Measurements from ENCODE around the gene HDAC11.
"Not testable (repeated sequence)": the region's sequence is repeated elsewhere in the genome, so short reads cannot be mapped to it uniquely, and the experiment has no call there.

The HDAC11 gene

DNA sequence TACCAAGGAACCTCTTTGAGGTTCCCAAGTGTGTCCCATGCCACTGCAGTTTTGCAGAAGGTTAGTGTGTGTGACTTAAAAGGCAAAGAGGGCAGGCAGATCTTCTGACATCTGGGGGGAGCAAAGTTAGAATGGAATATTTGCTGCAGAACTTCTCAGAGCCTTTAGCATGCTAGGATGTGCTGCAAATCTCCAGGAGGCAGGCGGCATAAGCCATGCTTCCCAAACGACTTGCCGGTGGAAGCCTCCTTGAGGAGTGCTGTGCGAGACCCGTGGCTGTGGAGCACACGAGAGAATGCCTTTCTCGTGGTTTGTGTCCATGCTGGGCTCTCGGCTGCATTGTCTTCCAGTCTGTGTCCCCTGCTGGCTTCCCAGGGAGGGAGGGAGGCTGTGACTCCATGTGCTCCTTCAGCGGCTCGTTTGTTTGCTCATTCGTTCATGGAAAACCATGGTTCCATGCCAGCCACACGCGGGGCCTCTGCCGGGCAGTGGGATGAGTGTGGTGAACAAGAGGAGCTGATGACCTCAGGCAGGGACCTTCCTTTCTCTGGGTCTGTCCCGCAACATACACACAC, 13.8 kb downstream of the HDAC11 start:
- no peak for DNase-seq

DNA sequence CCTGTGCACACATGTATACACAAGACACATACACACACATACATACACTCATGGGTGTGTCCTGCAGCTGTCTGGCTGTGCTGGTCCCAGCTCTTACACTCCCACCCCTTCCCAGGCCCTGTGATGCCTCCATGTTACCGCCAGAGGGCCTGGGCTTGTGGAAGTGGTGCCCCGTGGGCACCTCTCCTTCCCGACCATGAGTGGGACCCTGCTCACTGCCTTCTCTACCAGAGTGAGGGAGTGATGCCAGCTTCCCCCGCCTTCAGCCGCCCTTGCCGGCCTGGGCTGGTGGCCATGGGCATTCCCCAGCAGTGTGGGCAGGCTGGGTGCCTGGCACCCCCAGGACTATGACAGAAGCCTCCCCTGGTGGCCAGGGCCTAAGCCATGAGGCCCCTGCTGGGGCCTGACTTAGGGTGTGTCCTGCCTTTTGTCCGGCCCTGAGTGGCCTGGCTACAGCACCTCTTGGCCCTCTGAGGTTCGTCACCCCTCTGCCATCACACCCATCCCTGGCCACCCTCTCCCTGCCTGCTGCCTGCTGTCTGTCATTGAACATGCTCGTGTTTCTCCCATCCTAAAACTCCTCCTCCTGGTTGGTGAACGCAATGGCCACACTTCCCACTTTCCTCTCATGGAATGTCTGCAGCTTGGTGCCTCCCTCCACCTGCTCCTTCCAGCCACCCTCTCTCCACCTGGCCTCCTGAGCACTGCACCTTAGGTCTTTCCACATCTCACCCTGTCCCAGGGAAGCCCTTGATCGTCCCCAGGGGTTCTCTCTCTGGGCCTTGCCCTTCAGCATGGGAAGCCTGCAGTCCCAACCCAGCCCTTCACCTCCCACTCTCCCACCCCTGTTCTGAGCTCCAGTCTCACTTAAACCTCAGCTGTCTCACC, 14.6 kb downstream of the HDAC11 start:
- no peak for DNase-seq

DNA sequence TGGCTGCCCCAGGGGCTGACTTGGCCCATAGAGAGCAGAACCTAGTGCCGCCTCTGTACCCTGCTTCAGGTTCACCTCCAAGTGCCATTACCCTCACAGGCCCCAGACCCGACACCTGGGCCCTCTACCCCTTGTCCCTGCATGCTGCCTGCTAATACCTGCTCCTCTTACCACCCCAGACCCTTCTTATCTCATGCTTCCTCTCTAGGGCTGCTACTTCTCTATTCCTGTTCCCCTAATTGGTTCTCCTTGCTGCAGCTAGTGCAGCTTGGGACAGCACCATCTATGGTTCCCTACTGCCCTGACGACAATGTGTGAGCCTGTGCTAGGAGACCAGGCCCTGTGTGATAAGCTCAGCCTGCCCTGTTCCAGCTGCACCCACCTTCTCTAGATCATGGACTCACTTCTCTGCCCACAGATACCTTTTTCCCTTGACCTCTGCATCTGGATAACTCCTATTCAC, 15.3 kb downstream of the HDAC11 start:
- DNase-seq, result no peak

DNA sequence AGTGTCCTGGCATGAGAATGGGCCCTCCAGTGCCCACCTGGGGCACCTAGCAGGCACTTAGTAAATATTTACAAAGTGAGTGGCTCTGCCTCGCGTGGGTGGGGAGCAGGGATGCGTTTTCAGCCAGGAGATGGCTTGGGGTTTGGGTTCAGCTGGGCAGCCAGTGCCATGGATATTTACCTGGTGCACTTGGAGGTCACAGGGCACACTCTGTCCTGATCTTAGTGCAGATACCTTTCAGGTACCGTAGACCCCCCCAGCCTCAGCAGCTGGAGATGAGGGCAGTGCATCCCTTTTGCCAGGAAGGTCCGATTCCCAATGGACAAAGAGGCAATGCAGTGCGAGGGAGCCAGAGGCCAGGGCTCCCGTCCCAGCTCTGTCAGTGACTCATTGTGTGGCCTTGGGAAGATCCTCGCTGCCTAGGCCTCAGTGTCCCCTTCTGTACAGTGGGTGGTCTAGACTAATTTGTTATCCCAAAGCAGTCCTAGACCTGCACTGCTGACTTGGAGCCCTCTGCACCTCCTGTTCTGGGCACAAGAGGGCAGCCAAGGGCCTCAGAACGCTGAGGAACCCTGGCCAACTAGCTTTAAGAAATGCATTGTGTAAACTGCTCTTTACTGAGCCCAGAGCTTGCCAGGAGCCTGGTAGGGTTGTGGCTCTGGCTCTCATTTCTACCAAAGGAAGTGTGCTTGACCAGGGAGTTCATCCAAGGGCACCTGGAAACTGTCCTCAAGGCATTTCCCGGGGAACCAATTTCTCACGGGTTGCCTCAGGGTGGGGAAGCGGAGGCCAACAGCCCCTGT, 16.0 kb downstream of the HDAC11 start:
- DNase-seq, result peak; percentile 73

DNA sequence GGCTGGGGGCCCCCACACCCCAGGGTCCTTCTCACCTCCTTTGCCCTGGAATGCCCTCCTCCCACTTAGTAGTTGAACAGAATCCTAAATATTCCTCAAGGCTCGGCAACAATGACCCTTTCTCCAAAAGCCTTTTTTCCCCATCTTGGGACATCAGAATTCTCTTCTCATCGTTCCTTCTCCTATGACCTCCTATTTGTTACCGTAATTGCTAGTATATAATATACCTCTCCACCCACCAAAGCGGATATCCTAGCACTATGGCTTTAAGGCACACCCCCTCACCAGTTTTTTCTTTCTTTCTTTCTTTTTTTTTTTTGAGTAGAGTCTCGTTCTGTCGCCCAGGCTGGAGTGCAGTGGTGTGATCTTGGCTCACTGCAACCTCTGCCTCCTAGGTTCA, 16.8 kb downstream of the HDAC11 start:
- no peak for DNase-seq

DNA sequence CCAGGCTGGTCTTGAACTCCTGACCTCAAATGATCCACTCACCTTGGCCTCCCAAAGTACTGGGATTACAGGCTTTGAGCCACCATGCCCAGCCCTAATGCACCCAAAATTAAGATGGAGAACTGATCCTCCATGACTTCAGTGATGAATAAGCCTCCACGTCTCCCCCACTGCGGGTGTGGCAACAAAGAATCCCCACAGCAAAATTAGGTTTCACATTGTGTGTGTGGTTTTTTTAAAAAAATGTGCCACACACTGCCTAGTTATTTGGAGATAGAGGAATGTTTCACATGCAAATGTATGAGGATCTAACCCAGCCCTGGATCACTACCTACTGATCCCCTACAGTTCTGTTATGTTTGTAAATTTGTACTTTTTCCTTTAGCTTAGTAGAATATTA, 17.3 kb downstream of the HDAC11 start:
- DNase-seq, result no peak

DNA sequence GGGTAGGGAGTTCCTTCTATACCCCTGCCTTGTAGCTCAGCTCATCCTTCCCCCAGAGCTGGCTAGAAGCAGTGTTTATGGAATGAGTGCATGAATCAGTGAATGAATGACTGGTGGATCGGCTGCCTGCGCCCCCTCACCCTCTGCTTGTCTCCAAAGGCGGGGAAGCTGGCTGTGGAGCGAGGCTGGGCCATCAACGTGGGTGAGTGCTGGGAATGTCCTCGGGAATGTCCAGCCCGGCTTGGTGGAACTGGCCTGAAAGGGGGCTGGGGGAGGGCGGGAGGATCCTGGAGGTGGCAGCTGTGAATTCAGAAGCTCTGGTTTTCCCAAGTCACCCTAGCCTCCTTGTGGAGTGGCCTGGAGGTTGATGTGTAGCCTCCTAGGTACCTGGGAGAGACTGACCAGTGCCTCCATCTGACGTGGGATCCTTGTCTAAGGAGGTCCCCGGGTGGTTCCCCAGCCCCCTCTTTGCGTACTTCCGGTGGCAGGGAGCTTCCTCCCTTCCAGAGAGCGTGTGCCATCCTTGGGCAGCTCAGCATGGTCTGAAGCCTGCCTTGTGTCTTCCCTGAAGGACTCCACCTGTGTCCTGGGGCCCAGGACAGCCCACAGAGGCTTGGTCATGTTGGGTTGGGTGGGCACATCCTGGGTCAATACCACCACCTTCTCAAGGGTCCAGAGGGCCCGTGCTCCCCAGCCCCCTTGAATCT, 18.4 kb downstream of the HDAC11 start:
- no peak for DNase-seq

DNA sequence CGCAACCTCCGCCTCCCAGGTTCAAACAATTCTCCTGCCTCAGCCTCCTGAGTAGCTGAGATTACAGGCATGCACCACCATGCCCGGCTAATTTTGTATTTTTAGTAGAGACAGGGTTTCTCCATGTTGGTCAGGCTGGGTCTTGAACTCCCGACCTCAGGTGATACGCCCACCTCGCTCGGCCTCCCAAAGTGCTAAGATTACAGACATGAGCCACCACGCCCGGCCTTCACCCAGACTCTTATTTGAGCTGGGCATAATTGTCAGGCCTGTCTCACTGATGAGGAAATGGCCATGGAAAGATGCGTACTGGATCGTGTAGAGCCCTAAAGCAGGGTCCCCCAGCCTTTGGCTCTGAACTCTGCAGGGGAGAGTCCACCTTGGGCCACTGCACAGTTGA, 19.1 kb downstream of the HDAC11 start:
- DNase-seq, result not testable (repeated sequence)

DNA sequence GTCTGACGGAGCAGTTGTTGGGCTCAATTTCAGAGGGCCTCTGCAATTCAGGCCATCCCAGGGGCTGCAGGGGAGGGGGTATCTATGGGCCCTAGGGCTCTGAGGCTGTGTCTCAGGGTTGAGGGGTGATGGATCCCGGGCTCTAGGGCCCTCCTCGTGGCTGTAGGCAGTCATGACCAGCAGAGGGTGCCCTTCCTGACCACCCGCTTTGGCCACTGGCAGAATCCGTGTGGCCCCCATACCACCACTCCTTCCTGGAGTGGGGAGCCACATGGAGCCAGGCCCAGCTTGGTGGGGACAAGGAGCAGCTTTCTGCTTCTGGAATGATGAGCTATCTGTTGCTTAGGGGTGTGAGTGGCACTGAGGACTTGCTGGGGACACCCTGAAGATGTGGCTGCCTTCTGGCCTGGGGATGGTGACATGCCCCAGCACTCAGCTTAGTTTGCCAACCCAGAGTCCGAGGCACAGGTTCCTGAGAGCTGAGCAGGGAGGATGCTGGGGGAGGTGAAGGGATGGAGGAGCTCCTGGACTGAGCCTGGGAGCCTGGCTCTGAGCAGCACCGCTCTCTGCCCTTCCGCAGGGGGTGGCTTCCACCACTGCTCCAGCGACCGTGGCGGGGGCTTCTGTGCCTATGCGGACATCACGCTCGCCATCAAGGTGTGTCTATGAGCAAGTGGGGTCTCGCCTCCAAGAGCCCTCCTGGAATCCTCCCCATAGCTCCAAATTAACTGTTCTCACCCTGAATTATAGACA, 20.2 kb downstream of the HDAC11 start:
- no peak for DNase-seq

DNA sequence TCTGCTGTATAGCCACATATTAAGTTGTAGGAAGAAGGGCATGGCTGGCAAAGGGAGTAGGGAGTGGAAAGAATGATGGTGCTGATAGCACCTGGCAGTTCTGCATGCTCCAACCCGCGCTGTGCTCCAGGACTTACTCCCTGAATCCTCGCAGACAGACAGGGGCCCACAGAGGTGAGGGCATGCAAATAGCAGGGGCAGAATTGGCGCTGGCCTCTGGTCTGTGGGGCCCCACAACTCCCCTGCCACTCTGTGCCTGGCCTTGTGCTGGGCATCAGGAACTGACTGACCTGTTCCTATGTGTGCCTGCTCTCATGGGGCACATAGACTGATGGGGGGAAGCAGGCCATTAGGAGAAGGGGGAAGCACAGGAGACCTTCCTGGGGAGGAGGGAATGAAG, 20.9 kb downstream of the HDAC11 start:
- no peak for DNase-seq

DNA sequence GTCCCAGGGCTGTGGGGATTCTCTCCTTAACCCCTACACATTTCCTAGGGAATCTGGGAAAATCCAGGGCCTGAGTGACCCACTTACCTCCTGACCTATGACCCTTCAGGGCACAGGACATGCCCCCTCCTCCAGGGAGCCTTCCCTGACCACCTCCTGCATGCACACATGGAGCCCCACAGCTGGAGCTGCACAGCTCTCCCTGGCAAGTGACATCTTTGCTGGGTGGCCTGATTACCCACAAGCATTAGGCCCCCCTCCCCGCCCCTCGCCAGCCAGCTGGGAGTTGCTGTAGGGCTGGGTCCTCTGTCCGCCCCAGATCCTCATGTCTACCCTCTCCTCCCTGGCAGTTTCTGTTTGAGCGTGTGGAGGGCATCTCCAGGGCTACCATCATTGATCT, 21.4 kb downstream of the HDAC11 start:
- DNase-seq, result no peak

DNA sequence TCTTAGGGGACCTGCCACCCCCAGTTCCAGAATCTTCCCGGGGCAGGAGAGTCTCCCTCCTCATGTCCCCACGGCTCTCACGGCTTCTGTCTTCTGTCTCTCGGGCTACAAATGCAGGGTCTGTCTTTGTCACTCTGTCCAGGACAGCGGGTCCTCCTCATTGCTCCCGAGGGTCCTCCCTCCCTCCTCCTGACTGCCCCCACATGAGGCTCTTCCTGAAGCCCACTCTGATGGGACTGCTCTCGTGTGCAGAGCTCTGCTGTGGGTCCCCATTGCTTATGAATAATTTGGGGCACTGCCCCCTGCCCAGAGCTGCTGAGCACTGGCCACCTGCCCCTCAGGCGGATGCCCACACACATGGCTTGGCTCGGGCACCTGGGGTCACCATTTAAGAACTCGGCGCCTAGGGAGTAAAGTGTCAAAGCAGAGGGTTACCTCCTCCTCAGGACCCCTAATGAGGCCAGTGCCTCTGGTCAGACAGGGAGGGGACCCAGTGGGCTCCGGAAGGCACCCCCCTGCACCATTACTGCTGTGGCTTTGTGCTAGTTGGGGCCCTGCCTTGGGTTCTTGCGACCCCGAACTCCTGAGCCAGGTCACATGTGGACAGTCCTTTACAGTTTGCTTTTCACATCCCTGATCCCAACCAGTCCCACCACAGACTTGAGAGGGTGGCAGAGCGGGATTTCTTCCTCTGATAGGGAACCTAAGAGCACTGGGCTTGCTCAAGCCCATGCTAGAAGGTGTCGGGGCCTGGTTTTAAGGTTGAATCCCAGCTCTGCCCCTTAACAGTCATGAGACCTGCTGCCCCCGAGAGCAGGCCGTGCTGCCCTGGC, 22.1 kb downstream of the HDAC11 start:
- no peak for DNase-seq

DNA sequence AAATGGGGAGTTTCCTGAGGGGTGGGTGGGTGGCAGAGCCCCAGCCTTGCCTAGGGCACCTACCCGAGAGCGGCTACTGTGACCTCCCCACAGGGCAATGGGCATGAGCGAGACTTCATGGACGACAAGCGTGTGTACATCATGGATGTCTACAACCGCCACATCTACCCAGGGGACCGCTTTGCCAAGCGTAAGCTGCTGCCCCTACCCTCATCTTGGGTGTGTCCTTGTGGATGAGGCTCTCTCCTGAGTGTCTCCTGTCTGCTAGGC, 22.6 kb downstream of the HDAC11 start:
- no peak for DNase-seq

DNA sequence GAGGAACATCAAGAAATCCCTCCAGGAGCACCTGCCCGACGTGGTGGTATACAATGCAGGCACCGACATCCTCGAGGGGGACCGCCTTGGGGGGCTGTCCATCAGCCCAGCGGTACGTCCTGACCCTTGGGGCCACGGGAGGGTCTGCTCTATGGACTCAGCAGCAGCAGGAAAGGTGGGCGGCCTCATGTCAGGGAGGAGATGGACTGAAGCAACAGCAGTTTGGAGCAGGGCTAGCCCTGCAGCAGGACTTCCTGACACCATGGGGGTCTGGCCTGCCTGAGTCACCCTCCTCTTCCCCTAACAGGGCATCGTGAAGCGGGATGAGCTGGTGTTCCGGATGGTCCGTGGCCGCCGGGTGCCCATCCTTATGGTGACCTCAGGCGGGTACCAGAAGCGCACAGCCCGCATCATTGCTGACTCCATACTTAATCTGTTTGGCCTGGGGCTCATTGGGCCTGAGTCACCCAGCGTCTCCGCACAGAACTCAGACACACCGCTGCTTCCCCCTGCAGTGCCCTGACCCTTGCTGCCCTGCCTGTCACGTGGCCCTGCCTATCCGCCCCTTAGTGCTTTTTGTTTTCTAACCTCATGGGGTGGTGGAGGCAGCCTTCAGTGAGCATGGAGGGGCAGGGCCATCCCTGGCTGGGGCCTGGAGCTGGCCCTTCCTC, 24.2 kb downstream of the HDAC11 start:
- DNase-seq, result no peak

DNA sequence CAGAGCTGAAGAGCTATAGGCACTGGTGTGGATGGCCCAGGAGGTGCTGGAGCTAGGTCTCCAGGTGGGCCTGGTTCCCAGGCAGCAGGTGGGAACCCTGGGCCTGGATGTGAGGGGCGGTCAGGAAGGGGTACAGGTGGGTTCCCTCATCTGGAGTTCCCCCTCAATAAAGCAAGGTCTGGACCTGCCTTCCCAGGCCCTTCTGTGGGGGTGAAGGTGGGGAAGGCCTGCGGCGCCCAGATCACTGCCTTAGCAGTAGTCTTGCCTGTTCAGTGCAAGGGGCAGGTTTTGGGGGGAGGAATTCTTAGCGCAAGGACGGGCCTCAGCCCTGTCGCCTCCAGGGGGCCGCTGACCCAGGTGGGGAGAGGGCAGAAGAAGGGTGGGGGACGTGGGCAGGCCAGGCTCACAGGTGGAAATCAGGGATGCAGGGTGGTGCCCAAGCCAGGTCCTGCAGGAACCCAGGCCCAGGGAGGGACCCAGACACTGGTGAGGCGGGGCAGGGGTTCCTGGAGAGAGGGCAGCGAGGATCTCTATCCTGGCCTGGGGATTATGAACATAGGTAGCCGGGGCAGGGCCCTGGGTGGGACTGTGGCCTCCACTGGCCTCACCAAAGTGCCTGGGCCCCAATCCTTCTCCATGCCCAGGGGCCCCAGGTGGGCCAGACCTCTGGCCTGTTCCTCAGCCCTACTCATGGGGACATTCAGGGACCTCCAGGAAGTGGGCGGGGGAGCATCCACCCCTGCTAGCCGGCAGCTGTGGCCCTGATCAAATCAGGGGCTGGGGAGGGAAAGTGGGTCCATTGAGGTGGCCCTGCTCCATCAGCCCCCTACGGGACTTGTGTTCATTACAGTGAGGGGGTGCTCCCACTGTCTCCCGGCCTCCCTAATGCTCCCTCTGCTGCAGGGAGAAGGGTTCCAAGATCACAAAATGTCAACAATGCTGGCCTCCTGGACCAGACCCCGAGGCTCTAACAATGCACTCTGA, 25.3 kb downstream of the HDAC11 start:
- DNase-seq, result no peak

DNA sequence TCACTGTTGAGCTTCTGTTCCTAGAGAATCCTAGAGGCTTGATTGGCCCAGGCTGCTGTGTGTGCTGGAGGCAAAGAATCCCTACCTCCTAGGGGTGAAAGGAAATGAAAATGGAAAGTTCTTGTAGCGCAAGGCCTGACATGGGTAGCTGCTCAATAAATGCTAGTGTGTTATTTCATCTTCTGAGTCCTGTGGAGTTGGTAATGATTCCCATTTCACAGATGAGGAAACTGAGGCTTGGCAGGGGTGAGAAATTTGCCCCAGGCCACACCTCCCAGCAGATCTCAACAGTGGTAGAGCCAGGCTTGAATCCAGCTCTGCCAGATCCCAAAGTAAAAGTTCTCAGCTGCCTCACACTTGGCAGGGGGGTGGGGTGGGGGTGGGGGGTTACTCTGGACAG, 26.1 kb downstream of the HDAC11 start:
- DNase-seq, result no peak

DNA sequence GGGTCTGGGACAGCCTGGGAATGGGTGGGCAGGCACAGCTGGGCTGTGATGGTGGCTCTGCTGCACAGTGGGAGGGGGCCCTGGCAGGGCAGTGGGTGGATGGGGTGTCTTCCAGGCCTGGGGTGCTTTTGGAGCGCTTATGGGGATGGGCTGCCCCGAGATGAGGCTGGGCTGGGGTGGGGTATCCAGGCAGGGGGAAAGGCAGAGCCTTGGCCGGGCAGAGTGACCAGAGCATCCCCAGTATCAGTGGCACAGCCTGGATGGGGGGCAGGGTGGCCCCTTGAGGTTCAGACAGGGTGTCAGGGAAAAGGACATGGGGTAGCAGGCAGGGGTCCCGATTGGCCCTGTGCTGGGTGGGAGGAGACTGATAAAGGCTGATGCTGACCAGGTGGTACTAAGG, 26.6 kb downstream of the HDAC11 start:
- no peak for DNase-seq

DNA sequence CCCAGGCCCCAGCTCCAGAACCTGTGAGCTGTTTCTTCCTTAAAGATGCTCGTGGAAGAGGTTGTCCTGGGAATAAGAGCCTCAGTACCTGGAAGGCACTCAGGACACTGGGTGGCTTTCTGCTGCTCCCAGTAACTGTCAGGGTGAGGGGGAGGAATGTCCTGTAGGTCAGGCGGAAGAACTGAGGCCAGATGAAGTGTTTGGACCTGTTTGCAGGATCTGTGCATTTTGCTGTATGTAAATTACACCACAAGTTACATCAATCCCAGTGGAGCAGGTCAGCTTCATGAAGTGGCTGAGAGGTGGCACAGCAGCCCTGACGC, 27.1 kb downstream of the HDAC11 start:
- no peak for DNase-seq

DNA sequence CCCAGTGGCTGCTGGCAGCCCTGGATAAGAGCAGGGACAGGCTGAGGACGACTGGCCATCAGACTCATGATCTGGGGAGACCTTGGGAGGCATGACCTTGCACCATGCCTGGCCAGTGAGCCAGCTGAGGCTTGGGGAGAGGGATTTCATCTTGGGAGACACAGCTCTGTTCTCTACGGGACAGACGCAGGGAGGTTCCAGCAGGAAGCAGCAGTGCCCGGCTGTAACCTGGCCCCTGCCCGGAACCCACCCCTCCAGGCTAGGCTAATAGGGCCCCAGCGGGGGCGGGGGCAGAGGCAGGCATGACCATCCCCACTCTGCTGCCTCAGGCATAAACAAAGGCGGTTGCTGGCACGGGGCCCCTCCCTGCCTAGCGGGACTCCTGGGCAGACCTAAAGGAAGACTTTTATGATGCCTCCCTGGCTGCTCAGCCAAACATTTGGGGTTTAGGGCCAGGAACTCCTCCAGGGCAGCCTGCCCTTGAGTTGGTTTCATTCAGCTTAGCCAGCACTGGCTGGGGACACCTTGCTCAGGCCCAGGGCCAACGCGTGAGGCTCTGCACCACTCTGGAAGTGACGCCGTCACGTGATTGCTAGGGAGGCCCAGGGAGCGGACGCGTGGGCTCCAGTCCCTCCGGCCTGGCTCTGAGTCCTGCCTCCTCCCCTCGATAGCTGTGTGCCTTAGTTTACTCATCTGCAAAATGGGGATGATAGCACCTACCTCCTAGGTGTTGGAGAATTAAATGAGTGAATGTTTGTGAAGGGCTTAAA, 27.6 kb downstream of the HDAC11 start:
- DNase-seq, result no peak

Data from activated CD8-positive, alpha-beta memory T cell treated with anti-CD3 and anti-CD28 coated beads, Interleukin-2, amount 50 U/mL, for 4 hours (primary cell).